Astrocyte of the cerebellum (primary cell): ENCODE data around the gene CCDC92.
A peak's percentile ranks its signal among the peaks of the same experiment; 100 is the strongest.

Source experiments
- DNase-seq: peaks from one replicate; pipeline ENCODE4 v3.0.0-alpha.2; 2011; ENCODE audit warnings: low read depth
- H3K4me3 ChIP-seq: 2 replicates; pipeline ENCODE4 v1.5.1; 2011; ENCODE audit warnings: mild to moderate bottlenecking, low read depth, low read length, moderate library complexity
- in situ Hi-C: cut with HindIII; loops from 2 replicates; pipeline ENCODE4 v1.10.0; 2017; ENCODE audit warnings: low sequenced_read_pairs
- TF ChIP-seq, protein P1 (sequence below): IDR thresholded peaks from 2 replicates; pipeline ENCODE4 v1.5.1; 2012; ENCODE audit warnings: low read length, low read depth, moderate library complexity, mild to moderate bottlenecking; ENCODE audit errors: missing control alignments

CCDC92 gene

DNA sequence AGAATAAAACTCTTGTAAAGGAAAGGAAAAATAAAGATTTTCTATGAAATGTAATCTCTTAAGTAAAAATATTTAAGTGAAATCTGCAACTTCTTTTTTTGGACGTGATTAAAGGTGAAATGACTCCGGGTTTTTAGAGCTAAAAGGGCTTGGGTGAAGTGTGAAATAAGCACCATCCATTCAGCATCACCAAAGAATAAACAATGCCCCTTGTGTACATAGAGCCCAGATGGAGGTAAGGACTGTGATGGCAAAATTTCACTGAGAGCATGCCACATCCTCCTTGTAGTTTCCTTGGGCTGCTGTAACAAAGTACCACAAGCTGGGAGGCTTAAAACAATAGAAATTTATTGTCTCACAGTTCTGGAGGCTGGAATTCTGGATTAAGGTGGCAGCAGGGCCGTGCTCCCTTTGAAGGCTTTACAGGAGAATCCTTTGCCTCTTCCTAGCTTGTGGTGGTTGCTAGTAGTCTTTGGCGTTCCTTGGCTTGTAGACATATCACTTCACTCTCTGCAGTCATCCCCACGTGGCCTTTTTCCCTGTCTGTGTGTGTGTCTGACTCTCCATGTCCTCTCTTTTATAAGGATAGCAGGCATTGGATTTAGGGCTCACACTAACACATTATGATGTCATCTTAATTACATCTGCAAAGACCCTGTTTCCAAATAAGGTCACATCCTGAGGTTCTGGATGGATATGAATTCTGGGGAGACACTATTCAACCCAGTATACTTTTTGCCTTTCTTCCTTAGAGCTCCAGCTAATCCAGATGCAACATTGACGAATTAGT is 24.6 kb upstream of the CCDC92 start:
- H3K4me3 ChIP-seq, result no peak overlapping the region
- no peak for DNase-seq
- TF ChIP-seq, protein P1, sequence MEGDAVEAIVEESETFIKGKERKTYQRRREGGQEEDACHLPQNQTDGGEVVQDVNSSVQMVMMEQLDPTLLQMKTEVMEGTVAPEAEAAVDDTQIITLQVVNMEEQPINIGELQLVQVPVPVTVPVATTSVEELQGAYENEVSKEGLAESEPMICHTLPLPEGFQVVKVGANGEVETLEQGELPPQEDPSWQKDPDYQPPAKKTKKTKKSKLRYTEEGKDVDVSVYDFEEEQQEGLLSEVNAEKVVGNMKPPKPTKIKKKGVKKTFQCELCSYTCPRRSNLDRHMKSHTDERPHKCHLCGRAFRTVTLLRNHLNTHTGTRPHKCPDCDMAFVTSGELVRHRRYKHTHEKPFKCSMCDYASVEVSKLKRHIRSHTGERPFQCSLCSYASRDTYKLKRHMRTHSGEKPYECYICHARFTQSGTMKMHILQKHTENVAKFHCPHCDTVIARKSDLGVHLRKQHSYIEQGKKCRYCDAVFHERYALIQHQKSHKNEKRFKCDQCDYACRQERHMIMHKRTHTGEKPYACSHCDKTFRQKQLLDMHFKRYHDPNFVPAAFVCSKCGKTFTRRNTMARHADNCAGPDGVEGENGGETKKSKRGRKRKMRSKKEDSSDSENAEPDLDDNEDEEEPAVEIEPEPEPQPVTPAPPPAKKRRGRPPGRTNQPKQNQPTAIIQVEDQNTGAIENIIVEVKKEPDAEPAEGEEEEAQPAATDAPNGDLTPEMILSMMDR, result no peak
- in situ Hi-C loops, result loop anchor here (25.0 kb wide), 1 partner anchor 335 kb away; the partner anchor contains the start of gene TCTN2

- in situ Hi-C loops, result loop anchor here (25.0 kb wide), 1 partner anchor 334 kb away; the partner anchor contains the start of gene TCTN2
- TF ChIP-seq, protein P1, result no peak
- no peak for DNase-seq
Observed at GRCh38 chr12:123996581-123996980, 23.9 kb upstream of the CCDC92 start.

GRCh38 chr12:123995023-123995748 is 22.6 kb upstream of the CCDC92 start:
- TF ChIP-seq, protein P1, result no peak
- peak; percentile 55 for DNase-seq
- no peak overlapping the region for H3K4me3 ChIP-seq
- in situ Hi-C loops, result loop anchor here (25.0 kb wide), 1 partner anchor 333 kb away; the partner anchor contains the start of gene TCTN2

More at GRCh38 chr12:123996581-123996980, 23.9 kb upstream of the CCDC92 start:
- H3K4me3 ChIP-seq, result no peak overlapping the region

GRCh38 chr12:123992118-123992825 is 19.6 kb upstream of the CCDC92 start:
- in situ Hi-C loops, result loop anchor here (25.0 kb wide), 1 partner anchor 330 kb away; the partner anchor contains the start of gene TCTN2
- no peak overlapping the region for H3K4me3 ChIP-seq
- TF ChIP-seq, protein P1, result no peak
- DNase-seq, result no peak

GRCh38 chr12:123991372-123991951 is 18.8 kb upstream of the CCDC92 start:
- DNase-seq, result no peak
- no peak overlapping the region for H3K4me3 ChIP-seq
- TF ChIP-seq, protein P1, result no peak
- in situ Hi-C loops, result loop anchor here (25.0 kb wide), 1 partner anchor 329 kb away; the partner anchor contains the start of gene TCTN2
